Heart left ventricle (tissue), 13 donors: ENCODE results near the gene ANKRD13B.

ENCODE experiments used
- CTCF ChIP-seq, 12 donors: fragments of 200-600 bp; sonication (generic) in 4 of 12; IDR thresholded peaks; one replicate each; pipeline versions ENCODE4 v1.5.0 to v1.8.0; 2018 to 2022; ENCODE audit warnings: antibody characterized with exemption in 12 of 12, mild to moderate bottlenecking in 5 of 12
- POLR2A ChIP-seq, 2 donors: fragments of 450-650 bp; IDR thresholded peaks; one replicate each; pipeline ENCODE4 v1.6.1; 2017; ENCODE audit warnings: antibody characterized with exemption in 2 of 2, mild to moderate bottlenecking in 2 of 2, moderate library complexity in 2 of 2
- donor health status: ischemic (EF 13 %, LVEDD 7.1; RV severe dilation, severe dysfunction).
- donor health status: DM: no; HTN: yes; CAD: no.
- donor health status: DM: no; HTN: no; CAD: no.
- donor health status: ischemic (EF 25% LVEDD 6.9; RV normal size, moderate dysfunction).
- donor health status: ischemic (EF 25% LVEDD 5.7; RV mildly dilated, moderate dysfunction).
- donor health status: ischemic (EF 35%, LVEDD 5.7; RV mildly dilated, moderate dysfunction).
- donor health status: nonischemic (EF 11% LVEDD 7.7; RV severe dilation, severe dysfunction).
- donor health status: DM: yes; HTN: yes; CAD: no.
- donor health status: PGD.
- donor health status: ischemic (EF 29% LVEDD 5.4; RV normal size, mild dysfunction).
- donor health status: nonischemic (EF 23%, LVEDD 6.1; RV moderate dilation, normal function).

- TF ChIP-seq POLR2A (IDR thresholded peaks at IDR 0.05), result no peak
- TF ChIP-seq CTCF (IDR thresholded peaks at IDR 0.05), result no peak
Measured at GRCh38 chr17:29563816-29564215, 29.1 kb upstream of the ANKRD13B start.
